Sigmoid colon (tissue), 4 donors: ENCODE data around the gene GRK1.

Source experiments
- EP300 ChIP-seq, 4 donors: sonication (generic); formaldehyde crosslinking; IDR thresholded peaks; one replicate each; pipeline ENCODE4 v1.6.1; 2017; ENCODE audit warnings: antibody characterized with exemption in 4 of 4
- POLR2A ChIP-seq, 2 donors: fragments of 450-650 bp; IDR thresholded peaks; one replicate each; pipeline ENCODE4 v1.6.1; 2016; ENCODE audit warnings: antibody characterized with exemption in 2 of 2, mild to moderate bottlenecking in 2 of 2, moderate library complexity in 2 of 2
- POLR2AphosphoS5 ChIP-seq, 4 donors: sonication (generic); formaldehyde crosslinking; IDR thresholded peaks; one replicate each; pipeline ENCODE4 v1.6.1; 2017; ENCODE audit warnings: antibody characterized with exemption in 4 of 4
- TF ChIP-seq, protein P1 (sequence below), 4 experiments: fragments of 450-650 bp in 3 of 4; fragments of 200-600 bp in 1 of 4; IDR thresholded peaks; one replicate each; pipeline ENCODE4 v1.5.1; 2016 to 2019; ENCODE audit warnings: antibody characterized with exemption in 4 of 4, mild to moderate bottlenecking in 3 of 4, moderate library complexity in 2 of 4

DNA sequence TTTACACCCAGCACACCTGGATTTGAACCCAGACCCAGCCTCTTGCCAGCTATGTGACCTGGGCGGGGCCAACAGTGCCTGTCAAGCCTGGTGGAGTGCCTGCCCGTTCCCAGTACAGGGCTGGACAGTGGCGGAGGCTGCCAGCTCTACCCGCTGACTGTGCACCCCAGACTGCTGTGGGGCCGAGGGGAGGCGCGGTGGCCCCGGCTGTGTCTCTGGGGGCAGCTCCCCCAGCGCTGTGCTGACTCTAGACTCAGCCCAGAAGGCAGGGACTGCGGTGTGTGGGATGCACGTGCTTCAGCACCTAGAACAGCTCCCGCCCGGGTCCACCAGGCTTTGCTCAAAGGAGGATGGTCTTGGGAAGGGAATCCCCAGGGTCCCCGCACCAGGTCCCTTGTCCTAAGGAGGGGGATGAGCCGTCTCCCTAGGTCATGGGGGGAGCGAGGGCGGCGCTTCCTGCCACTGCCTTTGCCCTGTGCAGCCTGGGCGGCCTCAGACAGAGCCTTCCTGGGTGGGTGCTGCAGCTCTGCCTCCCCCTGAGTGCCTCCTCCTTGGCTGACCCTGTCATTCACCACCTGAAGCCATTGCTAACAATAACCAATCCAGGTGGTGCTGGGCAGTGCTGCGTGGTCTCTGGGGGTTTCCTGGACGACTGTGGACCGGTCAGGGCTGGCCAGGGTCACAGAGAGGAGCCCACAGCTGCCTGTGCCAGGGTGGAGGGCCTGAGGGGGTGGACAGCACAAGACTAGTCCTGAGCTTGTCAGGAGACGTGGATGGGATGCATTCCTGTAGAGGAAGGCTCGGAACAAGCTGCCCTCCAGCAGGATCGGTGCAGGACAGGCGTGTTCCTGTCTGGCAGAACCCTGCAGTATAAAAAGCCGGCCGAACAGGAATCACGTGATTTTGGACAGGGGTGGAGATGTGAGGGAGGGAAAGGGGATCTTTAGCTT, 110.6 kb downstream of the GRK1 start:
- TF ChIP-seq, protein P1, sequence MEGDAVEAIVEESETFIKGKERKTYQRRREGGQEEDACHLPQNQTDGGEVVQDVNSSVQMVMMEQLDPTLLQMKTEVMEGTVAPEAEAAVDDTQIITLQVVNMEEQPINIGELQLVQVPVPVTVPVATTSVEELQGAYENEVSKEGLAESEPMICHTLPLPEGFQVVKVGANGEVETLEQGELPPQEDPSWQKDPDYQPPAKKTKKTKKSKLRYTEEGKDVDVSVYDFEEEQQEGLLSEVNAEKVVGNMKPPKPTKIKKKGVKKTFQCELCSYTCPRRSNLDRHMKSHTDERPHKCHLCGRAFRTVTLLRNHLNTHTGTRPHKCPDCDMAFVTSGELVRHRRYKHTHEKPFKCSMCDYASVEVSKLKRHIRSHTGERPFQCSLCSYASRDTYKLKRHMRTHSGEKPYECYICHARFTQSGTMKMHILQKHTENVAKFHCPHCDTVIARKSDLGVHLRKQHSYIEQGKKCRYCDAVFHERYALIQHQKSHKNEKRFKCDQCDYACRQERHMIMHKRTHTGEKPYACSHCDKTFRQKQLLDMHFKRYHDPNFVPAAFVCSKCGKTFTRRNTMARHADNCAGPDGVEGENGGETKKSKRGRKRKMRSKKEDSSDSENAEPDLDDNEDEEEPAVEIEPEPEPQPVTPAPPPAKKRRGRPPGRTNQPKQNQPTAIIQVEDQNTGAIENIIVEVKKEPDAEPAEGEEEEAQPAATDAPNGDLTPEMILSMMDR (IDR thresholded peaks at IDR 0.05) = no peak
- TF ChIP-seq POLR2A (IDR thresholded peaks at IDR 0.05) (no peak), POLR2AphosphoS5 (IDR thresholded peaks at IDR 0.05) (no peak), EP300 (IDR thresholded peaks at IDR 0.05) (no peak)
